ENCODE data around the gene SETX. TPM values are rescaled to one million over a fixed set of nuclear protein-coding genes. Genes with fewer than 3 reads are reported as not detected.

SETX gene, protein sequence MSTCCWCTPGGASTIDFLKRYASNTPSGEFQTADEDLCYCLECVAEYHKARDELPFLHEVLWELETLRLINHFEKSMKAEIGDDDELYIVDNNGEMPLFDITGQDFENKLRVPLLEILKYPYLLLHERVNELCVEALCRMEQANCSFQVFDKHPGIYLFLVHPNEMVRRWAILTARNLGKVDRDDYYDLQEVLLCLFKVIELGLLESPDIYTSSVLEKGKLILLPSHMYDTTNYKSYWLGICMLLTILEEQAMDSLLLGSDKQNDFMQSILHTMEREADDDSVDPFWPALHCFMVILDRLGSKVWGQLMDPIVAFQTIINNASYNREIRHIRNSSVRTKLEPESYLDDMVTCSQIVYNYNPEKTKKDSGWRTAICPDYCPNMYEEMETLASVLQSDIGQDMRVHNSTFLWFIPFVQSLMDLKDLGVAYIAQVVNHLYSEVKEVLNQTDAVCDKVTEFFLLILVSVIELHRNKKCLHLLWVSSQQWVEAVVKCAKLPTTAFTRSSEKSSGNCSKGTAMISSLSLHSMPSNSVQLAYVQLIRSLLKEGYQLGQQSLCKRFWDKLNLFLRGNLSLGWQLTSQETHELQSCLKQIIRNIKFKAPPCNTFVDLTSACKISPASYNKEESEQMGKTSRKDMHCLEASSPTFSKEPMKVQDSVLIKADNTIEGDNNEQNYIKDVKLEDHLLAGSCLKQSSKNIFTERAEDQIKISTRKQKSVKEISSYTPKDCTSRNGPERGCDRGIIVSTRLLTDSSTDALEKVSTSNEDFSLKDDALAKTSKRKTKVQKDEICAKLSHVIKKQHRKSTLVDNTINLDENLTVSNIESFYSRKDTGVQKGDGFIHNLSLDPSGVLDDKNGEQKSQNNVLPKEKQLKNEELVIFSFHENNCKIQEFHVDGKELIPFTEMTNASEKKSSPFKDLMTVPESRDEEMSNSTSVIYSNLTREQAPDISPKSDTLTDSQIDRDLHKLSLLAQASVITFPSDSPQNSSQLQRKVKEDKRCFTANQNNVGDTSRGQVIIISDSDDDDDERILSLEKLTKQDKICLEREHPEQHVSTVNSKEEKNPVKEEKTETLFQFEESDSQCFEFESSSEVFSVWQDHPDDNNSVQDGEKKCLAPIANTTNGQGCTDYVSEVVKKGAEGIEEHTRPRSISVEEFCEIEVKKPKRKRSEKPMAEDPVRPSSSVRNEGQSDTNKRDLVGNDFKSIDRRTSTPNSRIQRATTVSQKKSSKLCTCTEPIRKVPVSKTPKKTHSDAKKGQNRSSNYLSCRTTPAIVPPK (N-terminal part only)
- total RNA-seq (10 to 100 TPM; 63.9 to 73.2 (median 65.0) TPM), total RNA-seq (245 to 683 (median 352) reads per million in 29 experiments)
- total RNA-seq (2013) = 107 TPM

DNA sequence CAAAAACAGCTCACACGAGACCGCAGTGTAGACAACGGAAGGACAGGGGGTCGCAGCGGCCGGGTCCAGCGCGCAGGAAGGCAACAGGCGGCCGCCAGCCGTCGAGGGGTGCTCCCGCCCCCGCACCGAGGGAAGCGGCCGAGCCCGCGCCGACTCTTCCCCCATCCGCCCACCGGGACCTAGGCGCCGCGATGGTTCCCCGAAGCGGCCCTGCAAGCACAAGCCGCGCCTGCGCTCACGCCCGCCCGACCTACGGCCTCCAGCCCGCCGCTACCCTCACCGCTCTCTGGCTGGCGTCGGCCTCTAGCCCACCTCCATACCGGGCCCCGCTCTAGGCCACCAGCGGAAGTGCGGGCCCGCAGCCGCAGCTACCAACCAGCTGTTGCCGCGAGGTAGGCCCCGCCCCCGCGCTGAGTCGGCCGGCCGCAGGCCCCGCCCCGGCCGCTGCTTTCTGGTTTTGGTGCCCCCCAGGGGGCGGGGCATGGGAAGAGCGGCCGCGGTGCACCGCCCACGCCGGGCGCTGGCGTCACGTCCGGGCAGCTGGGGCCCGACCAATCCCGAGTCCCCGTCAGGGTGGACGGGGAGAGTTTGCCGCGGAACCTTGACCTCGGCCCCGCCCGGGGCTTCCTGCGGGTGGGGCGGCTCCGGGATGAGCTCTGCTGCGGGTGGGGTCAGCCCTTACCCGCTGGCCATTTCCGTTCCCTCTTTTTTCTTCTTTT, at the start of gene SETX:
TSS of gene SETX (minus strand) at position 350 of the 719 bp plus-strand sequence. CDS start 5,558 bp downstream, outside the sequence.
- peak within 1 kb of the TSS; percentile 96 to 97 for H3K27ac Mint-ChIP-seq
- peak within 1 kb of the TSS; percentile 84 to 92 (median 89) for H3K4me3 Mint-ChIP-seq
- DNase-seq (peak; percentile 84 to 98 (median 93)), ATAC-seq (replicated peaks in 1 of 4) (peak; percentile 89 to 91 (median 90))
- ChIA-PET POLR2A (interaction anchor here (0.5 to 0.6 kb wide), 3 partner anchors 795 to 955 kb away, joined by 3 to 8 read pairs (median 3); no protein-coding TSS in a partner anchor), CTCF (interaction anchor here in 1 of 2 donors (0.6 kb wide), 1 partner anchor 1518 kb away, joined by 3 read pairs; no protein-coding TSS in a partner anchor)
- Histone ChIP-seq H3K4me1 (ENCODE audit: control insufficient read depth in 1 of 2, extremely low read depth in 1 of 2, insufficient read depth in 2 of 2, low read length in 2 of 2) (peaks cover 25 to 40% of the 10 kb centered on the region in 2 experiments), H3K9me3 (no peaks in the 10 kb centered on the region), H3K4me3 (ENCODE audit: control insufficient read depth in 1 of 2, extremely low read depth in 1 of 2, low read length in 1 of 2) (peak within 1 kb of the TSS; percentile 66 to 91), H3K27me3 (replicated peaks in 1 of 2; ENCODE audit: control insufficient read depth in 2 of 2, extremely low read depth in 1 of 2, insufficient read depth in 2 of 2, low read length in 1 of 2) (no peaks in the 10 kb centered on the region), H3K27ac (ENCODE audit: low read length) (peak within 1 kb of the TSS; percentile 94), H3K36me3 (ENCODE audit: control insufficient read depth in 2 of 2, extremely low read depth in 1 of 2, insufficient read depth in 1 of 2, low read length in 1 of 2) (peaks cover 3 to 22% of the 10 kb centered on the region in 2 donors)
- H3K27me3 Mint-ChIP-seq = no peaks in the 10 kb centered on the region
- peaks cover 20% of the 10 kb centered on the region for H3K36me3 Mint-ChIP-seq
- peaks cover 32 to 42% (median 39%) of the 10 kb centered on the region in 3 donors for H3K4me1 Mint-ChIP-seq
- under 1% methylated on average over 80 of the region's 82 CpGs for WGBS (ENCODE audit: insufficient coverage)
- H3K9me3 Mint-ChIP-seq = peaks cover 0 to 3% (median 0%) of the 10 kb centered on the region in 3 donors

DNA sequence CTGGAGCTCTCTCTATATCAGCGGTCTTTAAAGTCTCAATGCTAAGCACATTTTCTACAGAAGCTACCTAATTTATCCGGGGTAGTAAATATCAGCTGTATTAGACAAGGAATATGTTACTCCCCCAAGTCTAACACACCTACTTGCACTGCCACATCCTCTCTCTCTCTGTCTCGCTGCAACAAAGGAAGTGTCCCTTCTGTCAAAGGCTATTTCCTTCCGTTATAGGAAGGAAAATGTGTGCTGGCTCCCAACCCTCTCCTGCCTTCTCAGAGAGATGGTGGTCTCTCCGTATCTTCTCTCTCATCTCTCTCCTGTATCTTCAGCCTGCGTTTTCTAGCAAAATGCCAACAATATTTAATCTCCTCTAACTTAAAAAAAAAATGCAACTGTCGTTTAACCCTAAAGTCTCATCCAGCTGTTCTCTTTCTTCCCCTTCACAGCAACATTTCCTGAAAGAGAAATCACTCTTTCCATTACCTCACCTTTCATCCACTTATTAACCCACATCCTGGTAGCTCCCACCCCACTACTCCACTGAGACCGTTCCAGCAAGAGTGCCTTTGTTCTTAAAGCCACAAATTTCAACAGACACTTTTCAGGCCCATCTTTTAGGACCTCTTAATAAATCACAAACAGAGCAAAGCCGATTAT, 49.6 kb upstream of the SETX start:
- ChIA-PET CTCF (no interaction called here), POLR2A (interaction anchor here in 1 of 2 donors (0.5 kb wide), 1 partner anchor 1630 kb away, joined by 11 read pairs; no protein-coding TSS in a partner anchor)
- DNase-seq (peak in 1 of 35 experiments; percentile 42), ATAC-seq (replicated peaks in 1 of 4) (peak in 2 of 4 experiments; percentile 32 to 58)
- Histone ChIP-seq H3K27me3 (replicated peaks in 1 of 2; ENCODE audit: control insufficient read depth in 2 of 2, extremely low read depth in 1 of 2, insufficient read depth in 2 of 2, low read length in 1 of 2) (peaks cover 0 to 1% of the 10 kb centered on the region in 2 experiments), H3K4me3 (ENCODE audit: control insufficient read depth in 1 of 2, extremely low read depth in 1 of 2, low read length in 1 of 2) (no peak overlapping the region), H3K27ac (ENCODE audit: low read length) (peak overlapping the region; percentile 40), H3K4me1 (ENCODE audit: control insufficient read depth in 1 of 2, extremely low read depth in 1 of 2, insufficient read depth in 2 of 2, low read length in 2 of 2) (peaks cover 18 to 33% of the 10 kb centered on the region in 2 experiments), H3K36me3 (ENCODE audit: control insufficient read depth in 2 of 2, extremely low read depth in 1 of 2, insufficient read depth in 1 of 2, low read length in 1 of 2) (peaks cover 8 to 31% of the 10 kb centered on the region in 2 donors), H3K9me3 (no peaks in the 10 kb centered on the region)
- H3K36me3 Mint-ChIP-seq = peaks cover 31% of the 10 kb centered on the region
- WGBS (ENCODE audit: insufficient coverage) = 3% methylated on average over 4 of the region's 9 CpGs
- H3K27me3 Mint-ChIP-seq = no peaks in the 10 kb centered on the region
- H3K9me3 Mint-ChIP-seq = no peaks in the 10 kb centered on the region
- peak overlapping the region; percentile 76 to 80 for H3K27ac Mint-ChIP-seq
- H3K4me3 Mint-ChIP-seq = peak overlapping the region; percentile 60 to 92 (median 72)
- peaks cover 52 to 56% (median 55%) of the 10 kb centered on the region in 3 donors for H3K4me1 Mint-ChIP-seq

DNA sequence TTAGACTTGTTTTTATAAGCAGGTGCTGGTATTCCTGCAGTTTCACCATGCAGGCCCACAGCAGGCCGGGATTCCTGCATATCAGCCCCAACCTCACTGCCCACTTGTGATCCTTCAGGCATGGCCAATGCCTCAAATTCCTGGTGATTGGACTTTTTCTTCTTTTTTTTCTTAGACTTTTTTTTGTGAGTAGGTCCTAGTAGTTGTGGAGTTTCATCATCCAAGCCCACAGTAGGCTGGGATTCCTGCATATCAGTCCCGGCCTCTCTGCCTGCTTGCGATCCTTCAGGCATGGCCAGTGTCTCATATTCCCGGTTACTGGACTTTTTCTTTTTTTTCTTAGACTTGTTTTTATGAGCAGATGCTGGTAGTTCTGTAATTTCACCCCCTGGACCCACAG, 47.0 kb upstream of the SETX start:
- H3K27me3 ChIP-seq (replicated peaks in 1 of 2; ENCODE audit: control insufficient read depth in 2 of 2, extremely low read depth in 1 of 2, insufficient read depth in 2 of 2, low read length in 1 of 2) = no peaks in the 10 kb centered on the region
- peaks cover 18 to 29% of the 10 kb centered on the region in 2 experiments for H3K4me1 ChIP-seq (ENCODE audit: control insufficient read depth in 1 of 2, extremely low read depth in 1 of 2, insufficient read depth in 2 of 2, low read length in 2 of 2)
- Mint-ChIP-seq H3K9me3 (no peaks in the 10 kb centered on the region), H3K27ac (no peak overlapping the region), H3K4me3 (no peak overlapping the region), H3K36me3 (peaks cover 38% of the 10 kb centered on the region), H3K27me3 (no peaks in the 10 kb centered on the region), H3K4me1 (peaks cover 45 to 51% (median 48%) of the 10 kb centered on the region in 3 donors)
- POLR2A ChIA-PET = no interaction called here
- H3K36me3 ChIP-seq (ENCODE audit: control insufficient read depth in 2 of 2, extremely low read depth in 1 of 2, insufficient read depth in 1 of 2, low read length in 1 of 2) = peaks cover 15 to 53% of the 10 kb centered on the region in 2 donors
- H3K4me3 ChIP-seq (ENCODE audit: control insufficient read depth in 1 of 2, extremely low read depth in 1 of 2, low read length in 1 of 2) = no peak overlapping the region
- no peak for ATAC-seq (replicated peaks in 1 of 4)
- no peak overlapping the region for H3K27ac ChIP-seq (ENCODE audit: low read length)
- DNase-seq = no peak
- WGBS (ENCODE audit: insufficient coverage) = 100% methylated on average over 1 of the region's 4 CpGs
- CTCF ChIA-PET = no interaction called here
- H3K9me3 ChIP-seq = no peaks in the 10 kb centered on the region

DNA sequence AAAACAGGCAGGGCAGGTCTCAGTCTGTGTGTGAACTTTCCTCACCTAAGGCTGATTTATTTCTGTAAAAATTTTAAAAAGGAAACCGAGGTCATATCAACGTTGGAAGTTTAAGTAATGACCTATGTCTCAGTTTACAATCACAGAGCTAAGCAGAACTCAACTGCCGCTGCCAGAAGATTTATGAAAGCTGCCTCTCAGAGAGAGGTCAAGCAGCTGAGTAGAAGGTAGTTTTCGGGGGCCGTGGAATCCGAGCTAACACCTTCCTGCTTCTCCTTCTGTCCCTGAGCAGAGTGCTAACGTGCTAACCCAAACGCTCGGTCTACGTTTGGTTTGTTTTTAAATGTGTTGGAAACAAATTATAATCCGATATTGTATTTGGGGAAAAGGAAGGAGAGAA, 40.8 kb upstream of the SETX start:
- Histone ChIP-seq H3K4me1 (ENCODE audit: control insufficient read depth in 1 of 2, extremely low read depth in 1 of 2, insufficient read depth in 2 of 2, low read length in 2 of 2) (no peaks in the 10 kb centered on the region), H3K4me3 (ENCODE audit: control insufficient read depth in 1 of 2, extremely low read depth in 1 of 2, low read length in 1 of 2) (no peak overlapping the region), H3K9me3 (no peaks in the 10 kb centered on the region), H3K36me3 (ENCODE audit: control insufficient read depth in 2 of 2, extremely low read depth in 1 of 2, insufficient read depth in 1 of 2, low read length in 1 of 2) (peaks cover 29 to 83% of the 10 kb centered on the region in 2 donors), H3K27me3 (replicated peaks in 1 of 2; ENCODE audit: control insufficient read depth in 2 of 2, extremely low read depth in 1 of 2, insufficient read depth in 2 of 2, low read length in 1 of 2) (no peaks in the 10 kb centered on the region), H3K27ac (ENCODE audit: low read length) (no peak overlapping the region)
- peaks cover 0 to 6% (median 4%) of the 10 kb centered on the region in 3 donors for H3K4me1 Mint-ChIP-seq
- no peak for ATAC-seq (replicated peaks in 1 of 4)
- H3K36me3 Mint-ChIP-seq = peaks cover 46% of the 10 kb centered on the region
- CTCF ChIA-PET = no interaction called here
- no peak for DNase-seq
- H3K4me3 Mint-ChIP-seq = no peak overlapping the region
- no peaks in the 10 kb centered on the region for H3K27me3 Mint-ChIP-seq
- POLR2A ChIA-PET = no interaction called here
- H3K9me3 Mint-ChIP-seq = no peaks in the 10 kb centered on the region
- WGBS (ENCODE audit: insufficient coverage) = 100% methylated on average over 4 of the region's 11 CpGs
- H3K27ac Mint-ChIP-seq = no peak overlapping the region

DNA sequence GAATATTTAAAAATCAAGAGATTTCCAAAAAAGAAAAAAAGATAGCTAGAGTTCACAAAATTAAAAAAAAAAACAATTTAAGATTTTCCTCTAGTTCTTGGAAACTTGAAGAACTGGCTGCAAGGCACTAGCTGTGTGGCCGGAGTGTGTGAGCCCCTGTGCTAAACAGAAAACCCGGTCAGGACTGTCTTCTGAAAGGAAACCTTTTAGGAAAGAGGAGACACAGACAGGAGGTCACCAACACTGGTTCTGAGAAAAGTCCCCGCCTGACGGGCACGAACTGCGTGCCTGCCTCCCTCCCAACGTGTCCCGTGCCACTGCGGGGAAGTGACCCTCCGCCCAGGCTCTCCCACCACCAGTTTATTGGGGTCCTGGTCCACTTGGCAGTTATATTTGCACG, 36.7 kb upstream of the SETX start:
- Mint-ChIP-seq H3K9me3 (no peaks in the 10 kb centered on the region), H3K4me3 (no peak overlapping the region), H3K27me3 (no peaks in the 10 kb centered on the region), H3K27ac (no peak overlapping the region), H3K36me3 (peaks cover 67% of the 10 kb centered on the region), H3K4me1 (no peaks in the 10 kb centered on the region)
- Histone ChIP-seq H3K27ac (ENCODE audit: low read length) (no peak overlapping the region), H3K36me3 (ENCODE audit: control insufficient read depth in 2 of 2, extremely low read depth in 1 of 2, insufficient read depth in 1 of 2, low read length in 1 of 2) (peaks cover 25 to 88% of the 10 kb centered on the region in 2 donors), H3K4me1 (ENCODE audit: control insufficient read depth in 1 of 2, extremely low read depth in 1 of 2, insufficient read depth in 2 of 2, low read length in 2 of 2) (no peaks in the 10 kb centered on the region), H3K9me3 (no peaks in the 10 kb centered on the region), H3K4me3 (ENCODE audit: control insufficient read depth in 1 of 2, extremely low read depth in 1 of 2, low read length in 1 of 2) (no peak overlapping the region), H3K27me3 (replicated peaks in 1 of 2; ENCODE audit: control insufficient read depth in 2 of 2, extremely low read depth in 1 of 2, insufficient read depth in 2 of 2, low read length in 1 of 2) (no peaks in the 10 kb centered on the region)
- CTCF ChIA-PET = interaction anchor here in 1 of 2 donors (0.5 kb wide), 1 partner anchor 308 kb away, joined by 8 read pairs; no protein-coding TSS in a partner anchor
- POLR2A ChIA-PET = interaction anchor here (0.6 kb wide), 3 partner anchors 47 to 373 kb away, joined by 3 to 12 read pairs (median 4); no protein-coding TSS in a partner anchor
- ATAC-seq (replicated peaks in 1 of 4) = no peak
- DNase-seq = no peak
- WGBS (ENCODE audit: insufficient coverage) = 97% methylated on average over 4 of the region's 11 CpGs
